Keratinocyte (primary cell): ENCODE measurements around the gene SEMA3E. TPM values are rescaled to one million over a fixed set of nuclear protein-coding genes. Genes with fewer than 3 reads are reported as not detected.

Experiments used
- DNase-seq: peaks from one replicate; pipeline ENCODE4 v3.0.0-alpha.2; 2011; ENCODE audit warnings: low read depth, missing footprints, low spot score
- FAIRE-seq: peaks from 2 replicates; lab custom pipeline; 2011; peaks lifted over from hg19 to GRCh38; lab: Jason Lieb, UNC
- H2AFZ ChIP-seq: 2 replicates; pipeline ENCODE4 v1.6.0; 2012; ENCODE audit warnings: low read length, control low read depth, inconsistent platforms; ENCODE audit not compliant: control insufficient read depth
- H3K27ac ChIP-seq: 2 replicates; pipeline ENCODE4 v1.5.1; 2011; ENCODE audit warnings: low read length; ENCODE audit not compliant: control insufficient read depth, insufficient read depth
- H3K27me3 ChIP-seq: 3 replicates; pipeline ENCODE4 v1.6.0; 2011; ENCODE audit warnings: low read length; ENCODE audit not compliant: control insufficient read depth, insufficient read depth; ENCODE audit errors: extremely low read depth
- H3K36me3 ChIP-seq, 2 experiments: 2 replicates in 1 of 2; 3 replicates in 1 of 2; pipeline ENCODE4 v1.5.1; 2011; ENCODE audit warnings: low read length in 2 of 2, mild to moderate bottlenecking in 1 of 2; ENCODE audit not compliant: control insufficient read depth in 2 of 2, insufficient read depth in 2 of 2; ENCODE audit errors: extremely low read depth in 1 of 2
- H3K4me1 ChIP-seq: 3 replicates; pipeline ENCODE4 v1.5.1; 2011; ENCODE audit warnings: low read length; ENCODE audit not compliant: control insufficient read depth, insufficient read depth; ENCODE audit errors: extremely low read depth
- H3K4me2 ChIP-seq: 3 replicates; pipeline ENCODE4 v1.6.0; 2011; ENCODE audit warnings: low read depth, low read length; ENCODE audit not compliant: control insufficient read depth, insufficient read depth; ENCODE audit errors: extremely low read depth
- H3K4me3 ChIP-seq, 3 experiments: fragments of 200-600 bp in 1 of 3; sonication (generic) in 1 of 3; 2 replicates in 2 of 3; 3 replicates in 1 of 3; pipeline ENCODE4 v1.5.1; 2011 to 2016; ENCODE audit warnings: low read length in 3 of 3, mild to moderate bottlenecking in 3 of 3, control low read depth in 2 of 3, inconsistent platforms in 1 of 3, low read depth in 1 of 3, mixed read lengths in 1 of 3, mixed run types in 1 of 3, moderate library complexity in 1 of 3; ENCODE audit not compliant: control insufficient read depth in 2 of 3, insufficient read depth in 2 of 3; ENCODE audit errors: extremely low read depth in 1 of 3
- H3K79me2 ChIP-seq: 2 replicates; pipeline ENCODE4 v1.6.0; 2012; ENCODE audit warnings: low read length; ENCODE audit not compliant: control insufficient read depth, insufficient read depth
- H3K9ac ChIP-seq: 3 replicates; pipeline ENCODE4 v1.6.0; 2011; ENCODE audit warnings: low read length; ENCODE audit not compliant: control insufficient read depth, insufficient read depth; ENCODE audit errors: extremely low read depth
- H3K9me1 ChIP-seq: 3 replicates; pipeline ENCODE4 v1.6.0; 2011; ENCODE audit warnings: low read length; ENCODE audit not compliant: control insufficient read depth, insufficient read depth; ENCODE audit errors: extremely low read depth
- H3K9me3 ChIP-seq: 2 replicates; pipeline ENCODE4 v1.5.1; 2012; ENCODE audit warnings: low read depth, low read length; ENCODE audit not compliant: control insufficient read depth
- H4K20me1 ChIP-seq: 3 replicates; pipeline ENCODE4 v1.6.0; 2011; ENCODE audit warnings: low read length; ENCODE audit not compliant: control insufficient read depth, insufficient read depth; ENCODE audit errors: extremely low read depth
- EZH2 ChIP-seq: IDR thresholded peaks from one replicate; pipeline ENCODE4 v1.6.1; 2012; ENCODE audit warnings: inconsistent platforms, mild to moderate bottlenecking, low read length, moderate library complexity
- dilution Hi-C: fragments of 300-500 bp; cut with MboI; formaldehyde crosslinking; loops from one replicate; pipeline ENCODE4 v1.7.0; 2020; ENCODE audit warnings: low sequenced_read_pairs; ENCODE audit not compliant: extremely low pct_ligation_motif_present
- polyA plus RNA-seq, 5 experiments: library from polyadenylated mRNA; depleted of rRNA in 3 of 5; stranded (reverse) in 3 of 5; stranded (forward) in 1 of 5; unstranded in 1 of 5; fragments of >200 nt; gene quantifications; 1 replicate in 1 of 5; 2 replicates in 3 of 5; 3 replicates in 1 of 5; pipeline versions ENCODE4 v1.2.1 to v1.2.3, GENCODE V29; 2011 to 2012; ENCODE audit warnings: missing spikeins in 2 of 5, low read depth in 1 of 5, low replicate concordance in 1 of 5
- TF ChIP-seq, protein P1 (sequence below), 3 experiments: IDR thresholded peaks in 1 of 3; conservative IDR thresholded peaks in 1 of 3; optimal IDR thresholded peaks in 1 of 3; 2 replicates in 2 of 3; 3 replicates in 1 of 3; pipeline versions ENCODE3 to v1.5.1; 2011; ENCODE audit warnings: low read length in 3 of 3, mild to moderate bottlenecking in 3 of 3, moderate library complexity in 2 of 3, control low read depth in 1 of 3, inconsistent platforms in 1 of 3; ENCODE audit not compliant: insufficient read depth in 2 of 3; ENCODE audit errors: extremely low read depth in 1 of 3

The SEMA3E gene
- polyA plus RNA-seq, 1 donor (not counting 4 experiments of a cell fraction or from before 2014, with no cell fraction given): 0.21 TPM

GRCh38 chr7:83658126-83658525, 9.2 kb upstream of the SEMA3E start:
- Histone ChIP-seq H2AFZ (no peak overlapping the region), H3K9me1 (no peaks in the 10 kb centered on the region), H3K9ac (no peak overlapping the region), H3K36me3 (no peaks in the 10 kb centered on the region), H3K79me2 (no peaks in the 10 kb centered on the region), H3K4me3 (no peak overlapping the region), H3K4me1 (no peaks in the 10 kb centered on the region), H4K20me1 (no peaks in the 10 kb centered on the region), H3K27me3 (no peaks in the 10 kb centered on the region), H3K4me2 (no peak overlapping the region), H3K27ac (no peak overlapping the region), H3K9me3 (no peaks in the 10 kb centered on the region)
- dilution Hi-C loops: loop anchor here (25.0 kb wide), 1 partner anchor 246 kb away; no protein-coding TSS in a partner anchor
- FAIRE-seq (no peak), DNase-seq (no peak)
- no peak for TF ChIP-seq EZH2
- TF ChIP-seq, protein P1, sequence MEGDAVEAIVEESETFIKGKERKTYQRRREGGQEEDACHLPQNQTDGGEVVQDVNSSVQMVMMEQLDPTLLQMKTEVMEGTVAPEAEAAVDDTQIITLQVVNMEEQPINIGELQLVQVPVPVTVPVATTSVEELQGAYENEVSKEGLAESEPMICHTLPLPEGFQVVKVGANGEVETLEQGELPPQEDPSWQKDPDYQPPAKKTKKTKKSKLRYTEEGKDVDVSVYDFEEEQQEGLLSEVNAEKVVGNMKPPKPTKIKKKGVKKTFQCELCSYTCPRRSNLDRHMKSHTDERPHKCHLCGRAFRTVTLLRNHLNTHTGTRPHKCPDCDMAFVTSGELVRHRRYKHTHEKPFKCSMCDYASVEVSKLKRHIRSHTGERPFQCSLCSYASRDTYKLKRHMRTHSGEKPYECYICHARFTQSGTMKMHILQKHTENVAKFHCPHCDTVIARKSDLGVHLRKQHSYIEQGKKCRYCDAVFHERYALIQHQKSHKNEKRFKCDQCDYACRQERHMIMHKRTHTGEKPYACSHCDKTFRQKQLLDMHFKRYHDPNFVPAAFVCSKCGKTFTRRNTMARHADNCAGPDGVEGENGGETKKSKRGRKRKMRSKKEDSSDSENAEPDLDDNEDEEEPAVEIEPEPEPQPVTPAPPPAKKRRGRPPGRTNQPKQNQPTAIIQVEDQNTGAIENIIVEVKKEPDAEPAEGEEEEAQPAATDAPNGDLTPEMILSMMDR (optimal IDR thresholded peaks at IDR 0.05 in 1 of 3, IDR thresholded peaks at IDR 0.05 in 1 of 3, conservative IDR thresholded peaks at IDR 0.05 in 1 of 3; ENCODE audit: extremely low read depth in 1 of 3, insufficient read depth in 2 of 3, low read length in 3 of 3): no peak

DNA sequence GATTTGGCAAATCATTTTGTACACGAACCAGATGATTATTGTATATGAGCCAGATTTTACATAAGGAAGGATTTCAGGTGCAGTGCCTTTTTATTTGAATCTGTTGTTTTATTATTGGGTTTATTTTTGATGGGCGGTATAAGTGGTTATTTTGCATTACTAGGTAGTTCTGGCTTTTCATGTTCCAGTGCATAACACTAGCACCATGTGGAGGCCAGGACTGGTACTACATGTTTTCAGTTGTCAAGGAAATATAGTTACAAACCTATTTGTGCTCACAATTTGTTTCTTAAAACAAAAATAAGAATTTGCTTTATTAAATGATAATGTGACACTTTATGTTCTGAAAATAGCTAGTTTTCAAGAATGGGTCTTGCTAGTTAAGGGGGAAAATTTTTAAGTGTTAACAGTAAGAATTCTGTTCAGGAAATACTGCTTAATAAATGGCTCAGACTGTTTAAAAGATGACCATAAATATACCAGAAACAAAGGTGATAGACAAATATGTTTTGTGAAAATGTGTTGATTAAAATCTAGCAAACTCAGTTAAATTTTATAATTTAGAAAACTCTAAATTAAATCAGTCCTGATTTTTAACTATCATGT, 7.1 kb upstream of the SEMA3E start:
- Histone ChIP-seq H4K20me1 (no peaks in the 10 kb centered on the region), H3K27ac (no peak overlapping the region), H3K4me3 (no peak overlapping the region), H3K9me3 (no peaks in the 10 kb centered on the region), H3K9ac (no peak overlapping the region), H3K27me3 (no peaks in the 10 kb centered on the region), H2AFZ (no peak overlapping the region), H3K79me2 (no peaks in the 10 kb centered on the region), H3K4me2 (no peak overlapping the region), H3K9me1 (no peaks in the 10 kb centered on the region), H3K4me1 (no peaks in the 10 kb centered on the region), H3K36me3 (no peaks in the 10 kb centered on the region)
- no peak for DNase-seq
- TF ChIP-seq, protein P1 (optimal IDR thresholded peaks at IDR 0.05 in 1 of 3, IDR thresholded peaks at IDR 0.05 in 1 of 3, conservative IDR thresholded peaks at IDR 0.05 in 1 of 3; ENCODE audit: extremely low read depth in 1 of 3, insufficient read depth in 2 of 3, low read length in 3 of 3): peak; percentile 60 to 77 (median 73)
- TF ChIP-seq EZH2: no peak
- FAIRE-seq: peak; percentile 56
- dilution Hi-C loops: loop anchor here (25.0 kb wide), 1 partner anchor 244 kb away; no protein-coding TSS in a partner anchor
